Measurements from ENCODE around the gene GPD2.
"Not testable (repeated sequence)": the region's sequence is repeated elsewhere in the genome, so short reads cannot be mapped to it uniquely, and the experiment has no call there.

Gene GPD2

GRCh38 chr2:156602552-156602933 lies 166.4 kb downstream of the GPD2 start:
- peaks cover 4% of the 10 kb centered on the region for H3K9me3 ChIP-seq (ENCODE audit: insufficient read depth, low read length, severe bottlenecking)
- no peak overlapping the region for H2AFZ ChIP-seq (ENCODE audit: low read depth, low read length)
- no peak overlapping the region for H3K27ac ChIP-seq (ENCODE audit: low read length)
- H4K20me1 ChIP-seq (ENCODE audit: insufficient read depth, low read length) = no peaks in the 10 kb centered on the region
- DNase-seq = no peak
- H3K36me3 ChIP-seq (ENCODE audit: insufficient read depth, low read length) = no peaks in the 10 kb centered on the region
- H3K4me2 ChIP-seq (ENCODE audit: insufficient read depth, low read length) = no peak overlapping the region
- no peak overlapping the region for H3K9ac ChIP-seq (ENCODE audit: low read depth, low read length)
- TF ChIP-seq EZH2 (IDR thresholded peaks at IDR 0.05; ENCODE audit: borderline replicate concordance, low read depth, low read length, severe bottlenecking) = no peak
- TF ChIP-seq CTCF (IDR thresholded peaks at IDR 0.05; ENCODE audit: borderline replicate concordance, extremely low read depth, low read length, poor library complexity, severe bottlenecking) = no peak
- H3K27me3 ChIP-seq (ENCODE audit: insufficient read depth, low read length, poor library complexity) = no peaks in the 10 kb centered on the region
- H3K4me1 ChIP-seq (ENCODE audit: insufficient read depth, low read length) = no peaks in the 10 kb centered on the region
- no peaks in the 10 kb centered on the region for H3K79me2 ChIP-seq (ENCODE audit: insufficient read depth, low read length)
- ATAC-seq (ENCODE audit: insufficient read depth, low read depth) = no peak
- no peak overlapping the region for H3K4me3 ChIP-seq (ENCODE audit: low read depth in 1 of 2, low read length in 2 of 2)

GRCh38 chr2:156615836-156616322 lies 179.7 kb downstream of the GPD2 start:
- no peaks in the 10 kb centered on the region for H3K27me3 ChIP-seq (ENCODE audit: insufficient read depth, low read length, poor library complexity)
- DNase-seq (no peak), ATAC-seq (ENCODE audit: insufficient read depth, low read depth) (no peak)
- H3K4me3 ChIP-seq (ENCODE audit: low read depth in 1 of 2, low read length in 2 of 2) = no peak overlapping the region
- no peak overlapping the region for H2AFZ ChIP-seq (ENCODE audit: low read depth, low read length)
- H3K36me3 ChIP-seq (ENCODE audit: insufficient read depth, low read length) = no peaks in the 10 kb centered on the region
- H4K20me1 ChIP-seq (ENCODE audit: insufficient read depth, low read length) = no peaks in the 10 kb centered on the region
- no peaks in the 10 kb centered on the region for H3K79me2 ChIP-seq (ENCODE audit: insufficient read depth, low read length)
- H3K9ac ChIP-seq (ENCODE audit: low read depth, low read length) = no peak overlapping the region
- no peaks in the 10 kb centered on the region for H3K4me1 ChIP-seq (ENCODE audit: insufficient read depth, low read length)
- H3K27ac ChIP-seq (ENCODE audit: low read length) = no peak overlapping the region
- H3K4me2 ChIP-seq (ENCODE audit: insufficient read depth, low read length) = no peak overlapping the region
- TF ChIP-seq CTCF (IDR thresholded peaks at IDR 0.05; ENCODE audit: borderline replicate concordance, extremely low read depth, low read length, poor library complexity, severe bottlenecking) = no peak
- TF ChIP-seq EZH2 (IDR thresholded peaks at IDR 0.05; ENCODE audit: borderline replicate concordance, low read depth, low read length, severe bottlenecking) = no peak
- no peaks in the 10 kb centered on the region for H3K9me3 ChIP-seq (ENCODE audit: insufficient read depth, low read length, severe bottlenecking)

GRCh38 chr2:156618071-156618470 lies 181.9 kb downstream of the GPD2 start:
- H3K4me3 ChIP-seq (ENCODE audit: low read depth in 1 of 2, low read length in 2 of 2); H3K9ac ChIP-seq (ENCODE audit: low read depth, low read length); H3K79me2 ChIP-seq (ENCODE audit: insufficient read depth, low read length); DNase-seq; H3K27ac ChIP-seq (ENCODE audit: low read length); H3K36me3 ChIP-seq (ENCODE audit: insufficient read depth, low read length); H4K20me1 ChIP-seq (ENCODE audit: insufficient read depth, low read length); H2AFZ ChIP-seq (ENCODE audit: low read depth, low read length); H3K4me1 ChIP-seq (ENCODE audit: insufficient read depth, low read length); ATAC-seq (ENCODE audit: insufficient read depth, low read depth); H3K9me3 ChIP-seq (ENCODE audit: insufficient read depth, low read length, severe bottlenecking); H3K4me2 ChIP-seq (ENCODE audit: insufficient read depth, low read length); H3K27me3 ChIP-seq (ENCODE audit: insufficient read depth, low read length, poor library complexity): not testable (repeated sequence)

GRCh38 chr2:156619021-156619539 lies 182.9 kb downstream of the GPD2 start:
- H3K9ac ChIP-seq (ENCODE audit: low read depth, low read length) = no peak overlapping the region
- no peaks in the 10 kb centered on the region for H3K9me3 ChIP-seq (ENCODE audit: insufficient read depth, low read length, severe bottlenecking)
- no peak overlapping the region for H3K4me3 ChIP-seq (ENCODE audit: low read depth in 1 of 2, low read length in 2 of 2)
- no peak overlapping the region for H2AFZ ChIP-seq (ENCODE audit: low read depth, low read length)
- H4K20me1 ChIP-seq (ENCODE audit: insufficient read depth, low read length) = no peaks in the 10 kb centered on the region
- no peak for ATAC-seq (ENCODE audit: insufficient read depth, low read depth)
- no peaks in the 10 kb centered on the region for H3K36me3 ChIP-seq (ENCODE audit: insufficient read depth, low read length)
- H3K4me1 ChIP-seq (ENCODE audit: insufficient read depth, low read length) = no peaks in the 10 kb centered on the region
- DNase-seq = no peak
- H3K27me3 ChIP-seq (ENCODE audit: insufficient read depth, low read length, poor library complexity) = no peaks in the 10 kb centered on the region
- no peak overlapping the region for H3K27ac ChIP-seq (ENCODE audit: low read length)
- TF ChIP-seq CTCF (IDR thresholded peaks at IDR 0.05; ENCODE audit: borderline replicate concordance, extremely low read depth, low read length, poor library complexity, severe bottlenecking) = no peak
- no peak for TF ChIP-seq EZH2 (IDR thresholded peaks at IDR 0.05; ENCODE audit: borderline replicate concordance, low read depth, low read length, severe bottlenecking)
- no peaks in the 10 kb centered on the region for H3K79me2 ChIP-seq (ENCODE audit: insufficient read depth, low read length)
- H3K4me2 ChIP-seq (ENCODE audit: insufficient read depth, low read length) = no peak overlapping the region

Data from DND-41 (cell line).